Osteoblast (primary cell): ENCODE data around the gene SPRED3. TPM values are rescaled to one million over a fixed set of nuclear protein-coding genes. Genes with fewer than 3 reads are reported as not detected.
"Not testable (repeated sequence)": the region's sequence is repeated elsewhere in the genome, so short reads cannot be mapped to it uniquely, and the experiment has no call there.

Experiments used
- DNase-seq: peaks from one replicate; pipeline ENCODE4 v3.0.0; 2011; ENCODE audit warnings: low spot score, mixed read lengths; ENCODE audit not compliant: insufficient read length; ENCODE audit errors: missing footprints
- H2AFZ ChIP-seq: 2 replicates; pipeline ENCODE4 v1.6.0; 2011; ENCODE audit warnings: mild to moderate bottlenecking, low read length
- H3K27ac ChIP-seq: 2 replicates; pipeline ENCODE4 v1.5.1; 2011; ENCODE audit warnings: mild to moderate bottlenecking, low read depth, low read length, moderate library complexity
- H3K27me3 ChIP-seq: 2 replicates; pipeline ENCODE4 v1.6.0; 2012; ENCODE audit warnings: mild to moderate bottlenecking, control low read depth, inconsistent platforms, low read length, moderate library complexity; ENCODE audit not compliant: insufficient read depth
- H3K36me3 ChIP-seq: 2 replicates; pipeline ENCODE4 v1.5.1; 2011; ENCODE audit warnings: mild to moderate bottlenecking, low read length, control low read depth, moderate library complexity; ENCODE audit not compliant: insufficient read depth
- H3K4me1 ChIP-seq: 2 replicates; pipeline ENCODE4 v1.5.1; 2011; ENCODE audit warnings: mild to moderate bottlenecking, low read length, control low read depth, moderate library complexity; ENCODE audit not compliant: insufficient read depth
- H3K4me2 ChIP-seq: 2 replicates; pipeline ENCODE4 v1.6.0; 2011; ENCODE audit warnings: mild to moderate bottlenecking, low read length; ENCODE audit not compliant: insufficient read depth
- H3K4me3 ChIP-seq: fragments of 200-600 bp; sonication (generic); 3 replicates; pipeline ENCODE4 v1.5.1; 2012; ENCODE audit warnings: mild to moderate bottlenecking, low read length, inconsistent platforms; ENCODE audit not compliant: insufficient read depth
- H3K79me2 ChIP-seq: 2 replicates; pipeline ENCODE4 v1.6.0; 2012; ENCODE audit warnings: mild to moderate bottlenecking, low read length, control low read depth, inconsistent platforms; ENCODE audit not compliant: insufficient read depth
- H3K9me3 ChIP-seq: 2 replicates; pipeline ENCODE4 v1.5.1; 2011; ENCODE audit warnings: low read depth, low read length, control low read depth
- H4K20me1 ChIP-seq: 2 replicates; pipeline ENCODE4 v1.6.0; 2012; ENCODE audit warnings: mild to moderate bottlenecking, low read length, control low read depth; ENCODE audit not compliant: insufficient read depth
- CTCF ChIP-seq: IDR thresholded peaks from 2 replicates; pipeline ENCODE4 v1.5.1; 2011; ENCODE audit warnings: mild to moderate bottlenecking, low read depth, low read length, moderate library complexity; ENCODE audit errors: extremely low read depth
- total RNA-seq: library from RNA; depleted of rRNA; stranded (reverse); fragments of >200 nt; gene quantifications from 2 replicates; pipeline ENCODE4 v1.2.3, GENCODE V29; 2012

SPRED3 gene
- total RNA-seq, 1 donor: 2.2 TPM

- H3K9me3 ChIP-seq: no peaks in the 10 kb centered on the region
- H3K4me3 ChIP-seq: peak within 1 kb of the TSS; percentile 94
- H2AFZ ChIP-seq: peak within 1 kb of the TSS; percentile 85
- peak; percentile 75 for TF ChIP-seq CTCF
- peak within 1 kb of the TSS; percentile 48 for H3K27ac ChIP-seq
- H4K20me1 ChIP-seq: no peaks in the 10 kb centered on the region
- peak; percentile 100 for DNase-seq
- no peaks in the 10 kb centered on the region for H3K79me2 ChIP-seq
- no peaks in the 10 kb centered on the region for H3K27me3 ChIP-seq
- H3K4me1 ChIP-seq: peaks cover 4% of the 10 kb centered on the region
- H3K36me3 ChIP-seq: peaks cover 14% of the 10 kb centered on the region
- peak within 1 kb of the TSS; percentile 91 for H3K4me2 ChIP-seq
Observed at GRCh38 chr19:38402967-38403674, 14.6 kb downstream of the SPRED3 start, which contains the start of gene FAM98C. TSS of gene FAM98C (plus strand) at chr19:38403093. CDS start at chr19:38403154, 61 bp downstream.

GRCh38 chr19:38404858-38405257 is 16.4 kb downstream of the SPRED3 start:
- Histone ChIP-seq H3K4me3 (no peak overlapping the region), H3K9me3 (no peaks in the 10 kb centered on the region), H4K20me1 (no peaks in the 10 kb centered on the region), H3K36me3 (peaks cover 14% of the 10 kb centered on the region), H3K27me3 (no peaks in the 10 kb centered on the region), H3K4me2 (no peak overlapping the region), H3K79me2 (no peaks in the 10 kb centered on the region), H3K27ac (no peak overlapping the region), H2AFZ (no peak overlapping the region), H3K4me1 (peaks cover 4% of the 10 kb centered on the region)
- TF ChIP-seq CTCF: no peak
- peak; percentile 36 for DNase-seq

GRCh38 chr19:38405276-38405675 is 16.8 kb downstream of the SPRED3 start:
- no peak overlapping the region for H2AFZ ChIP-seq
- no peaks in the 10 kb centered on the region for H4K20me1 ChIP-seq
- H3K27ac ChIP-seq: no peak overlapping the region
- H3K79me2 ChIP-seq: no peaks in the 10 kb centered on the region
- peaks cover 14% of the 10 kb centered on the region for H3K36me3 ChIP-seq
- H3K4me1 ChIP-seq: peaks cover 4% of the 10 kb centered on the region
- H3K4me2 ChIP-seq: no peak overlapping the region
- H3K4me3 ChIP-seq: no peak overlapping the region
- DNase-seq: peak; percentile 71
- H3K27me3 ChIP-seq: no peaks in the 10 kb centered on the region
- no peak for TF ChIP-seq CTCF
- H3K9me3 ChIP-seq: no peaks in the 10 kb centered on the region

- H3K27ac ChIP-seq: no peak overlapping the region
- DNase-seq: peak; percentile 87
- H2AFZ ChIP-seq: no peak overlapping the region
- no peak overlapping the region for H3K4me2 ChIP-seq
- H3K4me1 ChIP-seq: no peaks in the 10 kb centered on the region
- no peaks in the 10 kb centered on the region for H3K27me3 ChIP-seq
- TF ChIP-seq CTCF: no peak
- peaks cover 14% of the 10 kb centered on the region for H3K36me3 ChIP-seq
- no peaks in the 10 kb centered on the region for H3K9me3 ChIP-seq
- H4K20me1 ChIP-seq: no peaks in the 10 kb centered on the region
- H3K4me3 ChIP-seq: no peak overlapping the region
- H3K79me2 ChIP-seq: no peaks in the 10 kb centered on the region
Observed at GRCh38 chr19:38409631-38410133, 21.2 kb downstream of the SPRED3 start.

GRCh38 chr19:38410407-38410806 is 21.9 kb downstream of the SPRED3 start:
- not testable (repeated sequence) for H3K79me2 ChIP-seq, H3K27ac ChIP-seq, H3K4me3 ChIP-seq, H3K4me1 ChIP-seq, H4K20me1 ChIP-seq, H3K4me2 ChIP-seq, H3K9me3 ChIP-seq, H3K27me3 ChIP-seq, H2AFZ ChIP-seq, DNase-seq
- peaks cover 11% of the 10 kb centered on the region for H3K36me3 ChIP-seq
